Measurements from ENCODE around the gene GNB1L. TPM values are rescaled to one million over a fixed set of nuclear protein-coding genes. Genes with fewer than 3 reads are reported as not detected.

The GNB1L gene
- total and polyA plus RNA-seq, 2 of the 13 experiments (the other 11 are each of a cell fraction or from before 2014, with no cell fraction given) = 2.5 to 7.4 TPM

DNA sequence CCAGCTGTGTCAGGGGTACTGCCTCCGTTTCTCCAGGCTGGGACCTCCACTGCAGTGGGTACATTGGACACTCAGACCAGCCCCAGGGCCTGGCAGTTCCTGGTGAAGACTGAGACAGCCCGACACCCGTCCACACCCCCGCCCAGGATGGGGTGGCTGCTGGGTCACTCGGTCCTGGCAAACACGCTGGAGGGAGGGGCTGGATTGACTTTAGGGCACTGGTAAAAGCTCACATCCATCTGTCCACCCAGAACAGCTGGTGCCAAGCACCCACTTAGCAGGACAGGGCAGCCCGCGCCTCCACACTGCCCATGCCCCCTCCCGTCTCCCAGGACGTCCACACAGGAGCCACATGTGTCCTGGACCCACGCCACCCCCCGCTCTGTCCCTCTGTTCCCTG is 104.8 kb downstream of the GNB1L start (continued):
- TF ChIP-seq, protein P1, sequence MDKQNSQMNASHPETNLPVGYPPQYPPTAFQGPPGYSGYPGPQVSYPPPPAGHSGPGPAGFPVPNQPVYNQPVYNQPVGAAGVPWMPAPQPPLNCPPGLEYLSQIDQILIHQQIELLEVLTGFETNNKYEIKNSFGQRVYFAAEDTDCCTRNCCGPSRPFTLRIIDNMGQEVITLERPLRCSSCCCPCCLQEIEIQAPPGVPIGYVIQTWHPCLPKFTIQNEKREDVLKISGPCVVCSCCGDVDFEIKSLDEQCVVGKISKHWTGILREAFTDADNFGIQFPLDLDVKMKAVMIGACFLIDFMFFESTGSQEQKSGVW (CRISPR knock-in tag; IDR thresholded peaks at IDR 0.05; ENCODE audit: borderline replicate concordance) = no peak
- TF ChIP-seq RNF219 (CRISPR knock-in tag; IDR thresholded peaks at IDR 0.05) (no peak), GLMP (CRISPR knock-in tag; IDR thresholded peaks at IDR 0.05; ENCODE audit: borderline replicate concordance) (no peak), XBP1 (CRISPR knock-in tag; IDR thresholded peaks at IDR 0.05) (no peak)
- TF ChIP-seq, protein P2, sequence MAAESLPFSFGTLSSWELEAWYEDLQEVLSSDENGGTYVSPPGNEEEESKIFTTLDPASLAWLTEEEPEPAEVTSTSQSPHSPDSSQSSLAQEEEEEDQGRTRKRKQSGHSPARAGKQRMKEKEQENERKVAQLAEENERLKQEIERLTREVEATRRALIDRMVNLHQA (CRISPR knock-in tag; IDR thresholded peaks at IDR 0.05) = no peak

- no TSS peak for BruUV-seq (replicated peaks)
- H3K9ac ChIP-seq (ENCODE audit: insufficient read depth, low read depth, low read length) = no peak overlapping the region
- no peak overlapping the region for H3K27ac ChIP-seq (ENCODE audit: extremely low read length, insufficient read depth, low read length)
- ATAC-seq (no peak), DNase-seq (ENCODE audit: low spot score) (no peak), FAIRE-seq (no peak)
- H2AFZ ChIP-seq (ENCODE audit: low read length) = no peak overlapping the region
- H3K36me3 ChIP-seq (replicated peaks in 1 of 2; ENCODE audit: control insufficient read depth in 1 of 2, insufficient read depth in 2 of 2, low read length in 2 of 2) = no peaks in the 10 kb centered on the region
- intact Hi-C loops (cut with micrococcal nuclease; ENCODE audit: unreplicated experiment) = no loop called here
- H3K4me2 ChIP-seq (ENCODE audit: low read depth, low read length) = no peak overlapping the region
- in situ Hi-C loops (cut with HindIII; ENCODE audit: extremely low pct_ligation_motif_present, low pct_unique_long_range_greater_than_20kb) = no loop called here
- H4K20me1 ChIP-seq (ENCODE audit: insufficient read depth, low read length) = no peaks in the 10 kb centered on the region
- no peaks in the 10 kb centered on the region for H3K79me2 ChIP-seq (ENCODE audit: insufficient read depth, low read length)
- WGBS (ENCODE audit: low lambda C conversion rate) = 0% methylated on average over 4 of the region's 15 CpGs
- no peak overlapping the region for H3K4me3 ChIP-seq (replicated peaks in 1 of 3; ENCODE audit: insufficient read depth in 1 of 3, low read depth in 2 of 3, low read length in 3 of 3)
- CTCF ChIA-PET (ENCODE audit: low intra/inter-chr PET ratio, low total read pairs) = no interaction called here
- POLR2A ChIA-PET = no interaction called here
- H3K4me1 ChIP-seq (ENCODE audit: insufficient read depth, low read length) = 0 out of 2 replicates have a peak, but pooled peaks cover 6% of the 10 kb centered on the region
- no peaks in the 10 kb centered on the region for H3K9me3 ChIP-seq (ENCODE audit: low read length)
- peaks cover 29 to 95% of the 10 kb centered on the region in 2 experiments for H3K27me3 ChIP-seq (ENCODE audit: control insufficient read depth in 1 of 2, insufficient read depth in 2 of 2, low read length in 2 of 2)
- no peak for TF ChIP-seq PRDM15 (CRISPR knock-in tag; IDR thresholded peaks at IDR 0.05)
- no peak for TF ChIP-seq KLF11 (CRISPR knock-in tag; IDR thresholded peaks at IDR 0.05)
- TF ChIP-seq ZMYM2 (CRISPR knock-in tag; IDR thresholded peaks at IDR 0.05) = no peak
- TF ChIP-seq, protein P3, sequence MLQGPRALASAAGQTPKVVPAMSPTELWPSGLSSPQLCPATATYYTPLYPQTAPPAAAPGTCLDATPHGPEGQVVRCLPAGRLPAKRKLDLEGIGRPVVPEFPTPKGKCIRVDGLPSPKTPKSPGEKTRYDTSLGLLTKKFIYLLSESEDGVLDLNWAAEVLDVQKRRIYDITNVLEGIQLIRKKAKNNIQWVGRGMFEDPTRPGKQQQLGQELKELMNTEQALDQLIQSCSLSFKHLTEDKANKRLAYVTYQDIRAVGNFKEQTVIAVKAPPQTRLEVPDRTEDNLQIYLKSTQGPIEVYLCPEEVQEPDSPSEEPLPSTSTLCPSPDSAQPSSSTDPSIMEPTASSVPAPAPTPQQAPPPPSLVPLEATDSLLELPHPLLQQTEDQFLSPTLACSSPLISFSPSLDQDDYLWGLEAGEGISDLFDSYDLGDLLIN (CRISPR knock-in tag; IDR thresholded peaks at IDR 0.05; ENCODE audit: borderline replicate concordance) = no peak
- no peak for TF ChIP-seq PCBP2 (optimal IDR thresholded peaks at IDR 0.05; ENCODE audit: low read depth, low read length, poor library complexity, severe bottlenecking)
- TF ChIP-seq ZBTB42 (CRISPR knock-in tag; IDR thresholded peaks at IDR 0.05) = no peak
- TF ChIP-seq CENPT (CRISPR knock-in tag; IDR thresholded peaks at IDR 0.05; ENCODE audit: low read depth) = no peak
Observed at GRCh38 chr22:19748991-19749664, 105.5 kb downstream of the GNB1L start.

All from HepG2 (cell line).